HG02870 (cell line): ENCODE measurements around the gene KITLG.
"Not testable (repeated sequence)": the region's sequence is repeated elsewhere in the genome, so short reads cannot be mapped to it uniquely, and the experiment has no call there.

Experiments used
- ATAC-seq: cut with Tn5 transposase; IDR thresholded peaks from one replicate; pipeline ENCODE4 v1.9.1; 2021; ENCODE audit warnings: mild to moderate bottlenecking, moderate library complexity; ENCODE audit not compliant: unreplicated experiment

KITLG gene

GRCh38 chr12:88544991-88545980 is 35.0 kb downstream of the KITLG start:
- no peak for ATAC-seq

- no peak for ATAC-seq
Measured at GRCh38 chr12:88539893-88540292, 40.4 kb downstream of the KITLG start.

- no peak for ATAC-seq
Measured at GRCh38 chr12:88538697-88539096, 41.6 kb downstream of the KITLG start.

GRCh38 chr12:88538250-88538649 is 42.0 kb downstream of the KITLG start:
- ATAC-seq: no peak

- no peak for ATAC-seq
Measured at GRCh38 chr12:88530868-88531267, 49.4 kb downstream of the KITLG start.

- no peak for ATAC-seq
Measured at GRCh38 chr12:88529531-88530488, 50.5 kb downstream of the KITLG start.

- ATAC-seq: no peak
Measured at GRCh38 chr12:88522961-88523360, 57.3 kb downstream of the KITLG start.

- ATAC-seq: no peak
Measured at GRCh38 chr12:88520436-88520820, 59.8 kb downstream of the KITLG start.

GRCh38 chr12:88519802-88520435 is 60.4 kb downstream of the KITLG start:
- ATAC-seq: no peak

- ATAC-seq: no peak
Measured at GRCh38 chr12:88518863-88519403, 61.3 kb downstream of the KITLG start.

GRCh38 chr12:88516811-88517210 is 63.5 kb downstream of the KITLG start:
- no peak for ATAC-seq

- no peak for ATAC-seq
Measured at GRCh38 chr12:88510843-88511242, 69.4 kb downstream of the KITLG start.

GRCh38 chr12:88509851-88510250 is 70.4 kb downstream of the KITLG start:
- ATAC-seq: no peak

GRCh38 chr12:88509347-88509746 is 70.9 kb downstream of the KITLG start:
- ATAC-seq: no peak

- ATAC-seq: not testable (repeated sequence)
Measured at GRCh38 chr12:88507851-88508250, 72.4 kb downstream of the KITLG start.

- ATAC-seq: no peak
Measured at GRCh38 chr12:88507270-88507669, 73.0 kb downstream of the KITLG start.

- no peak for ATAC-seq
Measured at GRCh38 chr12:88505696-88506095, 74.6 kb downstream of the KITLG start.

GRCh38 chr12:88503281-88503703 is 77.0 kb downstream of the KITLG start:
- no peak for ATAC-seq

GRCh38 chr12:88501972-88502938 is 78.0 kb downstream of the KITLG start:
- no peak for ATAC-seq
